IMR-90 (cell line): ENCODE data around the gene IRX3. TPM values are rescaled to one million over a fixed set of nuclear protein-coding genes. Genes with fewer than 3 reads are reported as not detected.

Experiments used
- ATAC-seq: fragments of 200-7000 bp; cut with Tn5 transposase; 2 replicates; pipeline ENCODE4 v1.9.1; 2020; ENCODE audit warnings: low read depth, mild to moderate bottlenecking, moderate library complexity
- BruUV-seq: library from RNA; stranded (reverse); fragments of 400-500 nt; replicated peaks from 2 replicates; lab custom pipeline; 2021; lab: Mats Ljungman, UMichigan
- CTCF ChIA-PET: fragments of 300-600 bp; formaldehyde crosslinking; extraction: SDS; loops from one replicate; lab custom pipeline; 2021; ENCODE audit warnings: antibody characterized with exemption; lab: Yijun Ruan, JAX
- POLR2A ChIA-PET: fragments of 300-600 bp; sonication (Branson Sonifier 250); formaldehyde crosslinking; loops from one replicate; lab custom pipeline; 2022; ENCODE audit warnings: antibody characterized with exemption; ENCODE audit not compliant: unreplicated experiment; lab: Charles Lee
- DNase-seq: peaks from one replicate; pipeline ENCODE4 v3.0.0; 2013
- H2AFZ ChIP-seq: replicated peaks from 2 replicates; pipeline ENCODE3; 2013; ENCODE audit warnings: low read length, mild to moderate bottlenecking; ENCODE audit not compliant: poor library complexity
- H2AK5ac ChIP-seq: 2 replicates; pipeline ENCODE4 v1.6.1; 2013; ENCODE audit warnings: low read depth, low read length, inconsistent platforms
- H2AK9ac ChIP-seq: replicated peaks from 2 replicates; pipeline ENCODE3; 2013; ENCODE audit warnings: mild to moderate bottlenecking, low read depth, low read length, moderate library complexity; ENCODE audit not compliant: poor library complexity
- H2BK120ac ChIP-seq: 2 replicates; pipeline ENCODE4 v1.6.1; 2013; ENCODE audit warnings: low read depth, low read length, inconsistent platforms
- H2BK15ac ChIP-seq: 3 replicates; pipeline ENCODE4 v1.6.1; 2013; ENCODE audit warnings: low read depth, low read length, inconsistent platforms
- H2BK20ac ChIP-seq: 2 replicates; pipeline ENCODE4 v1.6.1; 2013; ENCODE audit warnings: low read depth, mild to moderate bottlenecking, inconsistent platforms, low read length, moderate library complexity
- H2BK5ac ChIP-seq: 2 replicates; pipeline ENCODE4 v1.6.1; 2013; ENCODE audit warnings: mild to moderate bottlenecking, low read depth, low read length, inconsistent platforms; ENCODE audit not compliant: poor library complexity, severe bottlenecking
- H3K14ac ChIP-seq: replicated peaks from 2 replicates; pipeline ENCODE4 v1.6.1; 2013; ENCODE audit warnings: low read depth, low read length, inconsistent platforms
- H3K18ac ChIP-seq: 2 replicates; pipeline ENCODE4 v1.6.1; 2013; ENCODE audit warnings: low read depth, low read length, control low read depth
- H3K23ac ChIP-seq: 2 replicates; pipeline ENCODE4 v1.6.1; 2013; ENCODE audit warnings: low read depth, low read length, inconsistent platforms
- H3K27ac ChIP-seq: 2 replicates; pipeline ENCODE4 v1.5.1; 2013; ENCODE audit warnings: mild to moderate bottlenecking, control low read depth, low read length; ENCODE audit not compliant: insufficient read depth
- H3K27me3 ChIP-seq: 2 replicates; pipeline ENCODE4 v1.6.1; 2013; ENCODE audit warnings: low read length; ENCODE audit not compliant: control insufficient read depth, insufficient read depth
- H3K36me3 ChIP-seq: 2 replicates; pipeline ENCODE4 v1.6.1; 2013; ENCODE audit warnings: low read length, mixed read lengths; ENCODE audit not compliant: control insufficient read depth, insufficient read depth
- H3K4ac ChIP-seq: 2 replicates; pipeline ENCODE4 v1.6.1; 2013; ENCODE audit warnings: low read depth, low read length, inconsistent platforms
- H3K4me1 ChIP-seq: 2 replicates; pipeline ENCODE4 v1.6.1; 2013; ENCODE audit warnings: low read length, mixed read lengths; ENCODE audit not compliant: control insufficient read depth, insufficient read depth
- H3K4me2 ChIP-seq: 2 replicates; pipeline ENCODE4 v1.6.1; 2013; ENCODE audit warnings: low read depth, mild to moderate bottlenecking, control low read depth, low read length, moderate library complexity
- H3K4me3 ChIP-seq: 2 replicates; pipeline ENCODE4 v1.5.1; 2013; ENCODE audit warnings: low read depth, mild to moderate bottlenecking, control low read depth, low read length, moderate library complexity; ENCODE audit not compliant: insufficient read depth
- H3K56ac ChIP-seq: 2 replicates; pipeline ENCODE4 v1.6.1; 2013; ENCODE audit warnings: low read length, inconsistent platforms; ENCODE audit not compliant: insufficient read depth; ENCODE audit errors: extremely low read depth
- H3K79me1 ChIP-seq, 2 experiments: 2 replicates each; pipeline ENCODE4 v1.6.1; 2013; ENCODE audit warnings: low read length in 2 of 2, inconsistent platforms in 1 of 2, low read depth in 1 of 2
- H3K9ac ChIP-seq: 2 replicates; pipeline ENCODE4 v1.6.1; 2013; ENCODE audit warnings: low read depth, low read length, control low read depth
- H3K9me1 ChIP-seq: 2 replicates; pipeline ENCODE4 v1.6.1; 2013; ENCODE audit warnings: low read length, inconsistent platforms; ENCODE audit not compliant: insufficient read depth
- H3K9me3 ChIP-seq: 2 replicates; pipeline ENCODE4 v1.6.1; 2013; ENCODE audit warnings: low read length; ENCODE audit not compliant: control insufficient read depth, insufficient read depth
- H4K20me1 ChIP-seq: 2 replicates; pipeline ENCODE4 v1.6.1; 2013; ENCODE audit warnings: low read length, inconsistent platforms; ENCODE audit not compliant: insufficient read depth
- H4K5ac ChIP-seq: 2 replicates; pipeline ENCODE4 v1.6.1; 2013; ENCODE audit warnings: mild to moderate bottlenecking, low read depth, low read length, control low read depth
- H4K8ac ChIP-seq, 2 experiments: 2 replicates each; pipeline ENCODE4 v1.6.1; 2013; ENCODE audit warnings: low read depth in 2 of 2, low read length in 2 of 2, control low read depth in 1 of 2, inconsistent platforms in 1 of 2
- H4K91ac ChIP-seq: 2 replicates; pipeline ENCODE4 v1.6.1; 2013; ENCODE audit warnings: low read depth, low read length, inconsistent platforms; ENCODE audit not compliant: insufficient read depth
- BHLHE40 ChIP-seq: fragments of 150-350 bp; IDR thresholded peaks from 2 replicates; pipeline ENCODE4 v1.6.1; 2016; ENCODE audit warnings: mild to moderate bottlenecking, low read depth, low read length
- CEBPB ChIP-seq: IDR thresholded peaks from 2 replicates; pipeline ENCODE4 v1.6.1; 2012; ENCODE audit warnings: low read depth, low read length, improper control_type of control experiment
- CHD1 ChIP-seq: IDR thresholded peaks from 2 replicates; pipeline ENCODE4 v1.6.1; 2012; ENCODE audit warnings: low read depth, low read length, improper control_type of control experiment
- CTCF ChIP-seq: conservative IDR thresholded peaks from 2 replicates; pipeline ENCODE4 v1.5.1; 2012; ENCODE audit warnings: mild to moderate bottlenecking, low read depth, low read length, improper control_type of control experiment
- FOS ChIP-seq: fragments of 150-350 bp; IDR thresholded peaks from 2 replicates; pipeline ENCODE4 v1.6.1; 2016; ENCODE audit warnings: low read depth, low read length
- MAFK ChIP-seq: IDR thresholded peaks from 2 replicates; pipeline ENCODE4 v1.6.1; 2012; ENCODE audit warnings: low read depth, low read length, improper control_type of control experiment
- MAZ ChIP-seq: IDR thresholded peaks from 2 replicates; pipeline ENCODE4 v1.6.1; 2012; ENCODE audit warnings: low read depth, mild to moderate bottlenecking, low read length, improper control_type of control experiment, moderate library complexity, borderline replicate concordance
- MXI1 ChIP-seq: IDR thresholded peaks from 2 replicates; pipeline ENCODE4 v1.6.1; 2012; ENCODE audit warnings: low read depth, mild to moderate bottlenecking, low read length, moderate library complexity, borderline replicate concordance
- NFE2L2 ChIP-seq: fragments of 150-350 bp; IDR thresholded peaks from 2 replicates; pipeline ENCODE4 v1.6.1; 2016; ENCODE audit warnings: low read depth, mild to moderate bottlenecking, low read length
- POLR2A ChIP-seq: IDR thresholded peaks from 2 replicates; pipeline ENCODE4 v1.6.1; 2012; ENCODE audit warnings: mild to moderate bottlenecking, low read depth, low read length
- RAD21 ChIP-seq: IDR thresholded peaks from 2 replicates; pipeline ENCODE4 v1.6.1; 2012; ENCODE audit warnings: low read length, improper control_type of control experiment
- RCOR1 ChIP-seq: IDR thresholded peaks from 2 replicates; pipeline ENCODE4 v1.6.1; 2012; ENCODE audit warnings: mild to moderate bottlenecking, low read length, improper control_type of control experiment; ENCODE audit not compliant: insufficient replicate concordance
- RFX5 ChIP-seq: IDR thresholded peaks from 2 replicates; pipeline ENCODE4 v1.8.0; 2012; ENCODE audit warnings: low read depth, mild to moderate bottlenecking, low read length, moderate library complexity
- SMC3 ChIP-seq: fragments of 150-350 bp; IDR thresholded peaks from 2 replicates; pipeline ENCODE4 v1.6.1; 2016; ENCODE audit warnings: low read depth, mild to moderate bottlenecking, antibody characterized with exemption, low read length, moderate library complexity
- dilution Hi-C: fragments of 300-500 bp; cut with HindIII; formaldehyde crosslinking; loops from one replicate; pipeline ENCODE4 v1.14.3; 2018; ENCODE audit warnings: low sequenced_read_pairs; ENCODE audit not compliant: unreplicated experiment
- in situ Hi-C: fragments of 300-500 bp; cut with MboI; formaldehyde crosslinking; loops from 3 replicates; pipeline ENCODE4 v1.14.3; 2019; ENCODE audit warnings: low sequenced_read_pairs, inconsistent platforms, mixed read lengths
- intact Hi-C: fragments of 100-400 bp; cut with micrococcal nuclease; formaldehyde crosslinking; loops from 2 replicates; pipeline ENCODE4 v1.10.0; 2022
- polyA plus RNA-seq, 3 experiments: library from polyadenylated mRNA; depleted of rRNA; stranded (reverse); fragments of >200 nt; gene quantifications; 2 replicates each; pipeline ENCODE4 v1.2.3, GENCODE V29; 2012; ENCODE audit warnings: low replicate concordance in 1 of 3
- total RNA-seq: library from RNA; depleted of rRNA; stranded (reverse); fragments of >200 nt; gene quantifications from 2 replicates; pipeline ENCODE4 v1.2.3, GENCODE V29; 2012
- TF ChIP-seq, protein P1 (sequence below): fragments of 150-350 bp; IDR thresholded peaks from 2 replicates; pipeline ENCODE4 v1.6.1; 2017; ENCODE audit warnings: mild to moderate bottlenecking, antibody characterized with exemption, low read length, low read depth
- TF ChIP-seq, protein P2 (sequence below): fragments of 150-350 bp; IDR thresholded peaks from 2 replicates; pipeline ENCODE4 v1.6.1; 2016; ENCODE audit warnings: low read depth, mild to moderate bottlenecking, low read length, moderate library complexity, borderline replicate concordance

Gene IRX3
- total and polyA plus RNA-seq, 2 of the 4 experiments (the other 2 are of a cell fraction), result not detected

GRCh38 chr16:54269461-54269860, 17.1 kb downstream of the IRX3 start:
- no peak overlapping the region for H2AK9ac ChIP-seq
- H3K36me3 ChIP-seq, result no peaks in the 10 kb centered on the region
- H2BK15ac ChIP-seq, result no peak overlapping the region
- no peak overlapping the region for H3K9ac ChIP-seq
- no peak overlapping the region for H3K14ac ChIP-seq
- ATAC-seq (no peak), DNase-seq (no peak)
- dilution Hi-C loops (no loop called here), in situ Hi-C loops (no loop called here), intact Hi-C loops (no loop called here)
- no peaks in the 10 kb centered on the region for H3K27me3 ChIP-seq
- no peak overlapping the region for H3K4ac ChIP-seq
- ChIA-PET POLR2A (no interaction called here), CTCF (no interaction called here)
- BruUV-seq, result no TSS peak
- H3K4me2 ChIP-seq, result no peak overlapping the region
- no peak overlapping the region for H2AFZ ChIP-seq
- no peak overlapping the region for H3K4me3 ChIP-seq
- no peak overlapping the region for H4K8ac ChIP-seq
- no peaks in the 10 kb centered on the region for H3K4me1 ChIP-seq
- H2BK5ac ChIP-seq, result no peak overlapping the region
- H4K20me1 ChIP-seq, result no peaks in the 10 kb centered on the region
- H3K9me1 ChIP-seq, result no peaks in the 10 kb centered on the region
- H4K5ac ChIP-seq, result no peak overlapping the region
- H3K56ac ChIP-seq, result no peak overlapping the region
- no peak for TF ChIP-seq CHD1
- TF ChIP-seq CEBPB, result no peak
- no peak for TF ChIP-seq RFX5
- TF ChIP-seq MAFK, result no peak
- no peak for TF ChIP-seq SMC3
- no peak for TF ChIP-seq RAD21
- no peak for TF ChIP-seq MXI1
- TF ChIP-seq BHLHE40, result no peak
- no peak for TF ChIP-seq CTCF
- no peak for TF ChIP-seq RCOR1
- TF ChIP-seq MAZ, result no peak
- TF ChIP-seq POLR2A, result no peak
- no peak for TF ChIP-seq NFE2L2
- TF ChIP-seq, protein P1, sequence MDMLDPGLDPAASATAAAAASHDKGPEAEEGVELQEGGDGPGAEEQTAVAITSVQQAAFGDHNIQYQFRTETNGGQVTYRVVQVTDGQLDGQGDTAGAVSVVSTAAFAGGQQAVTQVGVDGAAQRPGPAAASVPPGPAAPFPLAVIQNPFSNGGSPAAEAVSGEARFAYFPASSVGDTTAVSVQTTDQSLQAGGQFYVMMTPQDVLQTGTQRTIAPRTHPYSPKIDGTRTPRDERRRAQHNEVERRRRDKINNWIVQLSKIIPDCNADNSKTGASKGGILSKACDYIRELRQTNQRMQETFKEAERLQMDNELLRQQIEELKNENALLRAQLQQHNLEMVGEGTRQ, result no peak
- TF ChIP-seq, protein P2, sequence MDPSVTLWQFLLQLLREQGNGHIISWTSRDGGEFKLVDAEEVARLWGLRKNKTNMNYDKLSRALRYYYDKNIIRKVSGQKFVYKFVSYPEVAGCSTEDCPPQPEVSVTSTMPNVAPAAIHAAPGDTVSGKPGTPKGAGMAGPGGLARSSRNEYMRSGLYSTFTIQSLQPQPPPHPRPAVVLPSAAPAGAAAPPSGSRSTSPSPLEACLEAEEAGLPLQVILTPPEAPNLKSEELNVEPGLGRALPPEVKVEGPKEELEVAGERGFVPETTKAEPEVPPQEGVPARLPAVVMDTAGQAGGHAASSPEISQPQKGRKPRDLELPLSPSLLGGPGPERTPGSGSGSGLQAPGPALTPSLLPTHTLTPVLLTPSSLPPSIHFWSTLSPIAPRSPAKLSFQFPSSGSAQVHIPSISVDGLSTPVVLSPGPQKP, result no peak
- TF ChIP-seq FOS, result no peak
- H2BK20ac ChIP-seq, result no peak overlapping the region
- H2BK120ac ChIP-seq, result no peak overlapping the region
- no peak overlapping the region for H3K27ac ChIP-seq
- H3K18ac ChIP-seq, result no peak overlapping the region
- H2AK5ac ChIP-seq, result no peak overlapping the region
- no peak overlapping the region for H4K91ac ChIP-seq
- H3K79me1 ChIP-seq, result no peaks in the 10 kb centered on the region
- no peaks in the 10 kb centered on the region for H3K9me3 ChIP-seq
- no peak overlapping the region for H3K23ac ChIP-seq
